GM20000 (cell line): Measurements from ENCODE around the gene RNU6-9.

Experiments used
- DNase-seq: peaks from one replicate; pipeline ENCODE4 v3.0.0; 2012; ENCODE audit warnings: low spot score
- TF ChIP-seq, protein P1 (sequence below): IDR thresholded peaks from 2 replicates; pipeline ENCODE4 v1.5.1; 2012; ENCODE audit warnings: mild to moderate bottlenecking, control low read depth; ENCODE audit errors: extremely low read depth, missing control alignments

Gene RNU6-9

DNA sequence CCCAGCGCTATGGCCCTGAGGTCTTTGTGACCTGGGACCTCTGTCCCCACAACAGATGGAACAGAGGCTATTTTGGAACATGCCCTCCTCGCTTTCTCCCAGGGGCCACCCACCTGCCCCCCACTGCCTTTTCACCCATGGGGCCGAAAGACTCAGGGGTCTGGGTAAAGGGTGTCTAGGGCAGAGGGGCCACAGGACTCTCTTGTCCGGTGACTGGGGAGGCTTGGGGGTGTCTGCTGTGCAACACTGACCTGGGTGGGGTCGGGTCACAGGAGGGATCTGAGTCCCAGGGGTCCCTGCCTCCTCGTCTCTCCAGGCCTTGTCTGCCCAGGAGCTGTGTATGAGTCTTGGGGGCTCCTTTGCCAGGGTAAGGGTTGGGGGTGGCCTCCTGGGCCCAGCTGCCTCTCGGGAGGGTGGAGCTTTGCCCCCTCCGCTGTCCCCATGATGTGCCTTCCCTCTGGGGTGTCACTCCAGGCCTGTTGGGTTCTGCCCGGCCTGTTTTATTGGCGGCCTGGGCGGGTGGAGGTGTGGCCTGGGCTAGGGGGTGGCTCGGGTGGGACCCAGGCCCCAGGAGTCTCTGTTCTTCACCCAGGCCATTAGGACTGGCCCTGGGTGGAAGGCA is 34.6 kb downstream of the RNU6-9 start:
- no peak for DNase-seq
- TF ChIP-seq, protein P1, sequence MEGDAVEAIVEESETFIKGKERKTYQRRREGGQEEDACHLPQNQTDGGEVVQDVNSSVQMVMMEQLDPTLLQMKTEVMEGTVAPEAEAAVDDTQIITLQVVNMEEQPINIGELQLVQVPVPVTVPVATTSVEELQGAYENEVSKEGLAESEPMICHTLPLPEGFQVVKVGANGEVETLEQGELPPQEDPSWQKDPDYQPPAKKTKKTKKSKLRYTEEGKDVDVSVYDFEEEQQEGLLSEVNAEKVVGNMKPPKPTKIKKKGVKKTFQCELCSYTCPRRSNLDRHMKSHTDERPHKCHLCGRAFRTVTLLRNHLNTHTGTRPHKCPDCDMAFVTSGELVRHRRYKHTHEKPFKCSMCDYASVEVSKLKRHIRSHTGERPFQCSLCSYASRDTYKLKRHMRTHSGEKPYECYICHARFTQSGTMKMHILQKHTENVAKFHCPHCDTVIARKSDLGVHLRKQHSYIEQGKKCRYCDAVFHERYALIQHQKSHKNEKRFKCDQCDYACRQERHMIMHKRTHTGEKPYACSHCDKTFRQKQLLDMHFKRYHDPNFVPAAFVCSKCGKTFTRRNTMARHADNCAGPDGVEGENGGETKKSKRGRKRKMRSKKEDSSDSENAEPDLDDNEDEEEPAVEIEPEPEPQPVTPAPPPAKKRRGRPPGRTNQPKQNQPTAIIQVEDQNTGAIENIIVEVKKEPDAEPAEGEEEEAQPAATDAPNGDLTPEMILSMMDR, result no peak

DNA sequence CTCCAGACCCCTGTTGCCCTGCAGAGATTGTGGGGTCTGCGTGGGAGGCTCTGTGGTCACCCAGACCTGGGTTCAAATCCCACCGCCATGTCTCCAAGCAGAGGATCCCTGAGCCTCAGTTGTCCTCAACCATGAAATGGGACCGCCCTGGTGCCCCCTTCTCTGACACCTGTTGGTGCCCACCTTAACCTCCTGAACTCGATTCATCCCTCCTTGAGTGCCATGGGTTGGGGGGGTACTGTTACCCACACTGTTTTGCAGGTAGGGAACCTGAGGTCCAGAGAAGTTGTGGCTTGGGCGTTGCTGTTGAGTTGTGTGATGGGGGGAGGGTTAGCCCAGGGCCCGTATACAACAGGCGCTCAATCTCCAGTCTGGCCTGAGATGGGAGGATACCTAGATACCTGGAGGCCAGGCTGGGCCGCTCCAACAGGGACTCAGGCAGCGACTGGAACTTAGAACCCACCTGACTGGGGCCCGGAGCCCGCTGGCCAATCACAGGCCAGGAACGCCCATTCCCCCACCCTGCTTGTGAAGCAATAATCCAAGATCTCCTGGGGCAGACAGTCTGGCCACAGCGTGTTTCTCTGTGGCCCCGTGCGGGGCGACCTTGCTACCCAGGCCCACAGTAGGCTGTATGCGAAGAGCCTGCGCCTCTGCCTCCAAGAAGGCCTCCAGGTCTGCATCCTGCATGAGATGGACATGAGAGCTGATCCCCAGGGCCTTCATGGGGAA is 35.4 kb downstream of the RNU6-9 start:
- DNase-seq, result no peak
- TF ChIP-seq, protein P1, result no peak

DNA sequence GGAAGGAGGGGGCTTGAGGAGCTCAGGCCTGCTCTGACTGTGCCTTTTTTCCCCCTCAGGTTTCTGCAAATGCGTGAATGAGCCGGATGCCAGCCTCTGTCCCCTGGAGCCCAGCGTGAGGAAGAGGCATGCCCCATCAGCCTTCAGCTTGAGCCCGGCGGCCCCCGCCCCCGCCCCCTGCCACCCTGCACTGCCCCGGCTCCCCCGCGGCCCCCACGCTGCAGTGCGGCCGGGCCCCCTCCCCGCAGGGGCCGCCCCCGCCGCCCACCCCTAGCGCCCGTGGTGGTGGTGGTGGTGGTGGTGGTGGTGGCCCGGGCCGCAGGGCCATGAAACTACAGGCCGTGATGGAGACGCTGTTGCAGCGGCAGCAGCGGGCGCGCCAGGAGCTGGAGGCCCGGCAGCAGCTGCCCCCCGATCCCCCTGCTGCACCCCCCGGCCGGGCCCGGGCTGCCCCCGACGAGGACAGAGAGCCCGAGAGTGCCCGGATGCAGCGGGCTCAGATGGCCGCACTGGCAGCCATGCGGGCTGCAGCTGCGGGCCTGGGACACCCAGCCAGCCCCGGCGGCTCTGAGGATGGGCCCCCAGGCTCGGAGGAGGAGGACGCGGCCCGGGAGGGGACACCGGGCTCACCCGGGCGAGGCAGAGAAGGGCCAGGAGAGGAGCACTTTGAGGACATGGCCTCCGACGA is 36.1 kb downstream of the RNU6-9 start:
- no peak for DNase-seq
- TF ChIP-seq, protein P1, result no peak

DNA sequence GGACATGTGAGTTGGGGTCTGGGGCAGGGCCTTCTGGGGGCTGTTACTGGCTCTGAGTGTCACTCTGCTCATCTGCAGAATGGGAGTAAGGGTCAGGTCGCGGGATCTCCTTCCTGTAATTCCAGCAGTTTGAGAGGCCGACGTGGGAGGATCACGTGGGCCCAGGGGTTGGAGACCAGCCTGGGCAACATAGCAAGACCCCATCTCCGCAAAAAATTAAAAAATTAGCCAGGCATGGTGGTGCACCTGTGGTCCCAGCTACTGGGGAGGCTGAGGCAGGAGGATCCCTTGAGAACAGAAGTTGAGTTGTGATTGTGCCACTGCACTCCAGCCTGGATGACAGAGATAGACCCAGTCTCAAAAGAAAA is 36.6 kb downstream of the RNU6-9 start:
- TF ChIP-seq, protein P1, result no peak
- no peak for DNase-seq

DNA sequence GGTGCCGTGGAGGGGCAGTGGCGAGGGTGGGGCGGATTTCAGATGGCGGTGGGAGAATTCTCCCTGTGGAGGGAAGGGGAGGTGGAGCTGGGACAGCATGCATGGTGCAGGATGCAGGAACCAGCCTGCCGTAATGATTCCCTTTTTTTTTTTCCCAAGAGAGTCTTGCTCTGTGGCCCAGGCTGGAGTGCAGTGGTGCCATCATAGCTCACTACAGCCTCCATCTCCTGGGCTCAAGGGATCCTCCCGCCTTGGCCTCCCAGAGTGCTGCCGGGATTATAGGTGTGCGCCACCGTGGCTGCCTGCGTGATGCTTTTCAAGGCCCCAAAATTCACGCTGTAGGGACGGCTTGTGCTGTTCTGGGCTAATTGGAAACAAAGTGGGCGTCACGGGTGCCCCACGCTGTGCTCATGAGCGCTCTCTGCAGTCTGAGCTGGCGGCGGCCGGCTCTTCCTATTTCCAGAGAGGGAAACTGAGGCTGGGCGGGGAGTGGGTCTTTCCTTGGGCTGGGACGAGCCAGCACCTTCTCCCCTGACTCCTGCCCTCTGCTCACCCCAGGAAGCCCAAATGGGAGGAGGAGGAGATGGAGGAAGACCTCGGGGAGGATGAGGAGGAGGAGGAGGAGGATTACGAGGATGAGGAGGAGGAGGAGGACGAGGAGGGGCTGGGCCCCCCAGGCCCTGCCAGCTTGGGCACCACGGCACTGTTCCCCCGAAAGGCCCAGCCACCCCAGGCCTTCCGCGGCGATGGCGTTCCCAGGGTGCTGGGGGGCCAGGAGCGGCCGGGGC is 38.8 kb downstream of the RNU6-9 start:
- DNase-seq, result no peak

DNA sequence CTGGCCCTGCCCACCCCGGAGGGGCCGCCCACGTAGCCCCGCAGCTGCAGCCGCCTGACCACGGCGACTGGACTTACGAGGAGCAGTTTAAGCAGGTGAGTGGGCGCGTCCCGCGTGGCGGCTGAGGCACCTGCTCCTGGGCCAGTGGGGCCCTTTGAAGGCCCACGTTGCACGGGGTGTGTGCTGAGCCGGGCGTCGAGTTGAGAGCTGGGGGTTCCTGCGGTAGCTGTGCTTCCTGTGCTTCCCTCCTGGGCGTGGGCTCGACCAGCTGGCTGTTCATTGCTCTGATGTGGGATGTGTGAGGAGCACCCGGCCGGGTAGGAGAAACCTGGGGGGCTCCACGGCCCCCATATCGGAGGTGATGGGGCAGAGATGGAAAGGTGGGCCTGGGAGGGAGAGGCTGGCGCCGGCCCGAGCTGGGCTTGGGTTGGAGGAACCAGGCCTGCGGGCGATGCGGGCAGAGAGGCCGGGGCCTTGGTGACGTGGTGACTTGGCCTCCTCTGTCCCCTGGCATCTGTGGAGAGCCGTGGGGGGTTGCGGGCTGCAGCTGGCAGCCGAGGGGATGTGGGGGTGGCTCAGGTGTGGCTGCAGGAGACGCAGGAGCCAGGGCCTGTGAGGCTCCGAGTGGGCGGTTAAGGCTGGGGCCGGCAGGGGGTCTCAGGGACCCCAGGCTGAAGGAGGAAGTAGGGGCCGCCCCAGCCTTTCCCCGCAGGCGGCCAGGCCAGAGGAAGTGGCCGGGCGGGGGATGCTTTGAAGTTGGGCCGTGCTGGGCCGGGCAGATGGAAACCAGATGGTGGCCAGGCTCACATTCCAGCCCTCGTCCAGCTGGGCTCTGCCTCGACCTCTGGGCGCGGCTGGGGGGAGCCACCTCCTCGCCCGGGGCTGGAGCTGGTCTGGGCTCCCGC is 39.6 kb downstream of the RNU6-9 start:
- DNase-seq, result peak; percentile 77
- TF ChIP-seq, protein P1, result no peak

More for the DNA sequence above, 38.8 kb downstream of the RNU6-9 start:
- TF ChIP-seq, protein P1, result no peak
